GM23248 (cell line): Measurements from ENCODE around the gene HNRNPUL2. TPM values are rescaled to one million over a fixed set of nuclear protein-coding genes. Genes with fewer than 3 reads are reported as not detected.

Experiments
- DNase-seq: peaks from one replicate; pipeline ENCODE4 v3.0.0-alpha.2; 2015
- H2AFZ ChIP-seq: fragments of 200-600 bp; sonication (generic); 2 replicates; pipeline ENCODE4 v1.6.1; 2016; ENCODE audit warnings: antibody characterized with exemption
- H3F3A ChIP-seq: fragments of 200-600 bp; sonication (generic); 2 replicates; pipeline ENCODE4 v1.6.1; 2016; ENCODE audit warnings: mild to moderate bottlenecking, antibody characterized with exemption, mixed run types; ENCODE audit not compliant: insufficient read depth
- H3K27ac ChIP-seq: fragments of 200-600 bp; sonication (generic); 2 replicates; pipeline ENCODE4 v1.5.1; 2016; ENCODE audit warnings: mild to moderate bottlenecking
- H3K27me3 ChIP-seq: fragments of 200-600 bp; sonication (generic); replicated peaks from 2 replicates; pipeline ENCODE4 v1.6.1; 2016; ENCODE audit warnings: mild to moderate bottlenecking; ENCODE audit not compliant: insufficient read depth
- H3K36me3 ChIP-seq: fragments of 200-600 bp; sonication (generic); 2 replicates; pipeline ENCODE4 v1.6.1; 2016; ENCODE audit warnings: low read depth, mild to moderate bottlenecking
- H3K4me1 ChIP-seq: fragments of 200-600 bp; sonication (generic); 2 replicates; pipeline ENCODE4 v1.6.1; 2016; ENCODE audit warnings: mild to moderate bottlenecking; ENCODE audit not compliant: insufficient read depth
- H3K4me2 ChIP-seq: fragments of 200-600 bp; sonication (generic); one replicate; pipeline ENCODE4 v1.6.1; 2016; ENCODE audit warnings: mild to moderate bottlenecking; ENCODE audit not compliant: unreplicated experiment
- H3K4me3 ChIP-seq: fragments of 200-600 bp; sonication (generic); 2 replicates; pipeline ENCODE4 v1.5.1; 2016; ENCODE audit warnings: mild to moderate bottlenecking
- H3K79me2 ChIP-seq: fragments of 200-600 bp; sonication (generic); 2 replicates; pipeline ENCODE4 v1.6.1; 2016; ENCODE audit warnings: mild to moderate bottlenecking; ENCODE audit not compliant: insufficient read depth
- H3K9ac ChIP-seq: fragments of 200-600 bp; sonication (generic); 2 replicates; pipeline ENCODE4 v1.6.1; 2016; ENCODE audit warnings: mild to moderate bottlenecking
- H3K9me2 ChIP-seq: fragments of 200-600 bp; sonication (generic); 2 replicates; pipeline ENCODE4 v1.6.1; 2016; ENCODE audit warnings: mixed run types, mild to moderate bottlenecking, moderate library complexity; ENCODE audit not compliant: insufficient read depth
- H3K9me3 ChIP-seq: fragments of 200-600 bp; sonication (generic); one replicate; pipeline ENCODE4 v1.6.1; 2017; ENCODE audit warnings: low read depth
- H4K20me1 ChIP-seq: fragments of 200-600 bp; sonication (generic); 2 replicates; pipeline ENCODE4 v1.6.0; 2016; ENCODE audit not compliant: insufficient read depth
- EZH2 ChIP-seq: fragments of 200-600 bp; sonication (generic); IDR thresholded peaks from 2 replicates; pipeline ENCODE4 v1.6.1; 2018; ENCODE audit warnings: antibody characterized with exemption, mild to moderate bottlenecking; ENCODE audit not compliant: insufficient read depth, poor library complexity, severe bottlenecking
- EZH2phosphoT487 ChIP-seq: fragments of 200-600 bp; sonication (generic); IDR thresholded peaks from 2 replicates; pipeline ENCODE4 v1.6.1; 2018; ENCODE audit warnings: antibody characterized with exemption, moderate library complexity, mild to moderate bottlenecking, low read depth; ENCODE audit not compliant: insufficient read depth
- WGBS, 2 experiments: methylation state at CpG; one replicate each; pipeline ENCODE4 v1.1.6; 2015 to 2017; ENCODE audit warnings: low lambda C conversion rate in 2 of 2, low coverage in 1 of 2; ENCODE audit errors: missing lambda C conversion rate in 2 of 2; 5-methylcytosine and 5-hydroxymethylcytosine counted together
- in situ Hi-C: fragments of 300-500 bp; cut with MboI; formaldehyde crosslinking; loops from 2 replicates; pipeline ENCODE4 v1.15.0; 2020
- polyA plus RNA-seq: library from polyadenylated mRNA; unstranded; fragments of >200 nt; fragmentation: Nextera tagmentation; extraction: Ambion mirVana; gene quantifications from 2 replicates; pipeline ENCODE4 v1.2.1, GENCODE V29; 2016
- total RNA-seq: library from RNA; depleted of rRNA; stranded (reverse); fragments of >200 nt; shearing (Covaris generic); gene quantifications from 2 replicates; pipeline ENCODE4 v1.2.3, GENCODE V29; 2014

HNRNPUL2 gene
- total and polyA plus RNA-seq, 2 experiments from 2014 or later: 3.1 to 5.0 TPM

GRCh38 chr11:62716816-62717215 is 10.4 kb downstream of the HNRNPUL2 start:
- Histone ChIP-seq H2AFZ (no peak overlapping the region), H3K9me2 (no peaks in the 10 kb centered on the region), H3K79me2 (peaks cover 88% of the 10 kb centered on the region), H3K27ac (no peak overlapping the region; the same call in 1 of the 2 replicates), H3K36me3 (peaks cover 78% of the 10 kb centered on the region), H3K27me3 (no peaks in the 10 kb centered on the region), H3K4me2 (no peak overlapping the region), H3K9ac (no peak overlapping the region), H3K4me3 (no peak overlapping the region), H3K4me1 (0 out of 2 replicates have a peak, but pooled peaks cover 8% of the 10 kb centered on the region), H3K9me3 (no peaks in the 10 kb centered on the region), H4K20me1 (no peaks in the 10 kb centered on the region), H3F3A (peaks cover 61% of the 10 kb centered on the region)
- in situ Hi-C loops: no loop called here
- TF ChIP-seq EZH2 (no peak), EZH2phosphoT487 (no peak)
- 84 to 85% methylated on average over 11 of the region's 11 CpGs for WGBS, 2 experiments
- no peak for DNase-seq

- WGBS, 2 experiments: 72 to 73% methylated on average over 5 of the region's 5 CpGs
- Histone ChIP-seq H3K27me3 (no peaks in the 10 kb centered on the region), H3K9me2 (no peaks in the 10 kb centered on the region), H3K27ac (no peak overlapping the region; the same call in 1 of the 2 replicates), H3K4me2 (no peak overlapping the region), H3K36me3 (peaks cover 75% of the 10 kb centered on the region), H3K4me3 (no peak overlapping the region), H3F3A (peaks cover 67% of the 10 kb centered on the region), H3K79me2 (peaks cover 82% of the 10 kb centered on the region), H3K9ac (no peak overlapping the region), H4K20me1 (no peaks in the 10 kb centered on the region), H2AFZ (no peak overlapping the region), H3K4me1 (0 out of 2 replicates have a peak, but pooled peaks cover 8% of the 10 kb centered on the region), H3K9me3 (no peaks in the 10 kb centered on the region)
- no peak for TF ChIP-seq EZH2
- TF ChIP-seq EZH2phosphoT487: no peak
- no peak for DNase-seq
- in situ Hi-C loops: no loop called here
Observed at GRCh38 chr11:62716206-62716605, 11.1 kb downstream of the HNRNPUL2 start.

GRCh38 chr11:62715150-62716130 is 11.8 kb downstream of the HNRNPUL2 start:
- H3K27me3 ChIP-seq: no peaks in the 10 kb centered on the region
- H3K4me3 ChIP-seq: no peak overlapping the region
- DNase-seq: no peak
- in situ Hi-C loops: no loop called here
- no peak overlapping the region for H3K4me2 ChIP-seq
- peaks cover 74% of the 10 kb centered on the region for H3K79me2 ChIP-seq
- no peak overlapping the region; the same call in 1 of the 2 replicates for H3K27ac ChIP-seq
- TF ChIP-seq EZH2 (no peak), EZH2phosphoT487 (no peak)
- H3F3A ChIP-seq: peaks cover 75% of the 10 kb centered on the region
- H4K20me1 ChIP-seq: no peaks in the 10 kb centered on the region
- WGBS, 2 experiments: 62 to 67% methylated on average over 24 of the region's 24 CpGs
- H3K9me2 ChIP-seq: no peaks in the 10 kb centered on the region
- 0 out of 2 replicates have a peak, but pooled peaks cover 8% of the 10 kb centered on the region for H3K4me1 ChIP-seq
- no peak overlapping the region for H3K9ac ChIP-seq
- H2AFZ ChIP-seq: no peak overlapping the region
- peaks cover 76% of the 10 kb centered on the region for H3K36me3 ChIP-seq
- H3K9me3 ChIP-seq: no peaks in the 10 kb centered on the region

GRCh38 chr11:62713343-62713742 is 13.9 kb downstream of the HNRNPUL2 start:
- H3K27me3 ChIP-seq: no peaks in the 10 kb centered on the region
- peaks cover 60% of the 10 kb centered on the region for H3K36me3 ChIP-seq
- H3K79me2 ChIP-seq: peaks cover 53% of the 10 kb centered on the region
- no peak overlapping the region for H2AFZ ChIP-seq
- no peaks in the 10 kb centered on the region for H3K9me3 ChIP-seq
- no peak overlapping the region for H3K4me3 ChIP-seq
- H3K4me1 ChIP-seq: peaks cover 9% of the 10 kb centered on the region
- H4K20me1 ChIP-seq: no peaks in the 10 kb centered on the region
- H3K4me2 ChIP-seq: no peak overlapping the region
- peak overlapping the region; percentile 18; the same call in 1 of the 2 replicates for H3K27ac ChIP-seq
- no peak for TF ChIP-seq EZH2phosphoT487
- TF ChIP-seq EZH2: no peak
- no peaks in the 10 kb centered on the region for H3K9me2 ChIP-seq
- no peak for DNase-seq
- H3K9ac ChIP-seq: no peak overlapping the region
- H3F3A ChIP-seq: peaks cover 75% of the 10 kb centered on the region
- 94 to 98% methylated on average over 2 of the region's 2 CpGs for WGBS, 2 experiments
- in situ Hi-C loops: no loop called here
